HG02642 (cell line): ENCODE measurements around the gene STK32A.
"Not testable (repeated sequence)": the region's sequence is repeated elsewhere in the genome, so short reads cannot be mapped to it uniquely, and the experiment has no call there.

ENCODE experiments used
- ATAC-seq: cut with Tn5 transposase; IDR thresholded peaks from one replicate; pipeline ENCODE4 v1.9.1; 2021; ENCODE audit warnings: mild to moderate bottlenecking; ENCODE audit not compliant: unreplicated experiment, poor library complexity

STK32A gene

DNA sequence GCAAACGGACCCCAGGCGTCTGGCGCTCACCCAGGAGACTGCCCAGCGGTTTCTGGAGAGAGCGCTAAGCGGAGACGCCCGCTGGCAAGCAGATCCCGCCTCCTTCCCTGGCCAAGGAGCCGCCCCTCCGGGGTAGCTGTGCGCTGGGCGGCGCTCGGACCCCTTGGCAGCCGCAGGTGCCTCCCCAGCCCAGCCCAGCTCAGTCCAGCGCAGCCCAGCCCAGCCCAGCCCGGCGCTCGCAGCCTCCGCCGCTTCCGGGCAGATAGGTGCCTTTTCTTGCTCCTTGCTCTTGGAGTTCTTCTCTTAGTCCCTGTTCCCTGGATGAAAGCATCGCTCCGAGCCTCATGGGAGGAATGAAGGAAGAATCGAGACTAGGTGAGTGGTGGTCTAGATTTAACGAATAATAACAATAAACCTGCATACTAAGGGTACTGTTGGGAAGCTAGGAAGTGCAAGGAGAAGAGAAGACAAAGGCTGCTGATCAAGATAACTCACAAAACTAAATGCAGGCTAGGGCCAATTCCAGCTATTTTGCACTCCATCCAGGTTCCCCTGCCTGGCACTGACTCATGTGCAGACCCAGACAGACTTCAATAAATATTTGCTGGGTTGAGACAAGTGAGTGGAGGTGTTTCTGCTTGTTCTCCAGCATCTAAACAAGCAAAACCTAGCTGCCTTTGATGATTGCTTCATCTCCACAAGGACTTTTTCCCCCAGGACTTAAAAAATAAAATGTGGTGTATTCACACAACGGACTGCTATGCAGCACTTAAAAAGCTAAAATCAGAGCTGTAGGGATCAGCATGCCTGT is at the start of gene STK32A:
TSS of gene STK32A (plus strand) at position 202 of the 811 bp plus-strand sequence. CDS start 4,609 bp downstream, outside the sequence.
- no peak for ATAC-seq

DNA sequence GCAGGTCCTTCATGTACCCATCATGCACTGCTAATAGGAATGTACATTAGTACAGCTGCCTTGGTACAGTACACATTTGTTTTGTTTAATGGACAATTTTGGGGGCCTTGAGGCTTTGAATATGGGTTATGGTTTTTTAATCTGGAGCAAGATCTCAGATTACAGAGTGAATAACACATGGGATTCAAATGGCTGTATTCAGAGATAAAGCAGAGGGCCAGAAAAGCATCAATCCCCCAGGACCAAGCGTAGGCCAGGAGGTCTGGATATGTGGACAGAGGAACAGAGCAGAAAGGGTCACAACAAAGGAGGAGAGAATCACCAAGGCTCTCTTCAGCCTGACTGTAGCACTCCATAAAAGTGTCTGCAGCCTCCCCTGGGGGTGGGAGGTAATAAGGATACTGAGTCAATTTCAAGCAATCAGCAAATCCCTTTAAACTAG is 47.7 kb upstream of the STK32A start:
- ATAC-seq: no peak

DNA sequence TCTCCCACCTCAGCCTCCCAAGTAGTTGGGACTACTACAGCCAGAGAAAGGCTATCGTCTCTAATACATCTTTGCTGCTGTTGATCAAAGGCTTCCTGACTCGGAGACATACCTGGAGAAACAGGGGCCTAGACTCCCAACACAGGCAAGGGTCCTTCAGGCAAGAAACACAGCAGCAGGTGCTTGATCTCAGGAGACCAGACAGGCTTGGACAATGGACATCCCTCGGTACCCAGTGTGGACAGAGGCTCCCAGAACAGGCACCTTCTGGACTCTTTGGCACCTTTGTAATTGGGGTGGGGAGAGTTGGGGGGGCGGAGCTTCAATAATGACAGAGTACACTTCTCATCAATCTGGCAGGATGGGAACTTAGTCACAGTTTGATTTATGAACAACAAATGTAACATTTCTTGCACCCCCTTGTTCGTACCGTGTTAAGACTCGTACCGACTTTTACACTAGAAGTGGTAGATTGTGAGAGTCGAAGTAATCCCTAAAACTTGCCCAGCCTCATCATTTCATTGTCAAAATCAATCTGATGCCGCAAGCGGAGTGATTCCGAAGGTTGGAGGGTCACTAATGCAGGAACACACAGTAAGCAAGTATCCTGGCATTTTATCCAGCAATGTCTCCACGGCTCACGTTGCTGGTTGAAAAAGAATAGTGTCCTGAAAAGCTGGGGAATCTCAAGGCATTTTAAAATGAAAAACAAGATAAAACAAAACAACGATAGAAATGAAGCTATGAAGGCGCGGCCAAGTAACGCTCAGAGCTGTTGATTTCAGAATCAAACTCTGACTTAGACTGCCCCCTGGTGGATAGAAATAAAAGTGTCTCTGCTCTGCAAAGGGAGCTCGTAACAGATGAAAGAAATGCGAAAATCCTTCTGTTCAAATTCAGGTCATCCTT is 46.4 kb upstream of the STK32A start:
- peak; percentile 84 for ATAC-seq

DNA sequence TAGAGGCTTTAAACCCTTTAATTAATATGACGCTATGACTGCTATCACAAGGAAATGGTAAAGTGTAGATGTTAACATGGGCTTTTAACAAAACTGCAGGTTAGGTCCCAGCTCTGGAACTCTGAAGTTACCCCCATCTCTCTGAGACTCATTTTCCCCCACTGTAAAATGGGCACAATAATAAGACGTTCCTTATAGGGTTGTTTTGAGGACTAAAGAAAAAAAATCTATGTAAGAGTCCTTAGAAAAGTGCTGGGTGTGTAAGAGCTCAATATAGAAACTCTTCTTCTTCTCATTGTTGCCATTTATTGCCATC is 45.8 kb upstream of the STK32A start:
- no peak for ATAC-seq

DNA sequence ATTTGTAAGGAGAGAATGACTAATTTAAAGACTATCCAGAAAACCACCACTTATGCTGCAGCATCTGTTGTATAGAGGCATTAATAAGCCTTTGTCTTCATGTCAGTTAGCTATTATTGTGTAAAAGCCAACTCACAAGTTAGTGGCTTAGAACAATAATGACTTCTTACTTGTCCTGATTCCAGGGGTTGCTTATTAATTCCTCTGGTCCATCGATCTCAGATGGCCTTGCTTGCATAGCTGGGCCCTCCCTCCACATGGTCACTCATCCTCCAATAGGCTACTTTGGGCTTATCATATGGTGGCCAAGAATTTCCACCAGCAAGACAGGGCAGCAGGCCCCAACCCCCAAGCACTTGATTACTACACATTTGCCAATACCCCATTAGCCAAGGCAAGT is 44.5 kb upstream of the STK32A start:
- ATAC-seq: no peak

DNA sequence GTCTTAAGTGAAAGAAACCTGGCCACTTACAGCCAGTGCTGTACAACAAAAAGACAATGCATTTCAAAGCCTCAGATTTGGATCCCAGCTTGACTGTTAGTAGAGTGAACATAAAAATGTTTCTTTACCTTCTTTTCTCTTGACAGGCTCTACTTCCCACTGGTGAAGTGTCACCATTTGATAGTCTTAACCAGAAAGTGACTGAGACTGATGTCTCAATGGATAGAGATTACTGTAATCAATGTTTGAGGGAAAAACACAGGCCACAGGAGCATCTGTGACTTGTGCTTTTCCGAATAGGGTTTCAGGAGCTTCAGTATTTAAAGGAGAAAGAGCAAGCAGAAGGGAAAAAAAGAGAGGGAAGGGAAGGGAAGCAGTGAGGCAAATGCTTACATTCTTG is 41.7 kb upstream of the STK32A start:
- ATAC-seq: no peak

DNA sequence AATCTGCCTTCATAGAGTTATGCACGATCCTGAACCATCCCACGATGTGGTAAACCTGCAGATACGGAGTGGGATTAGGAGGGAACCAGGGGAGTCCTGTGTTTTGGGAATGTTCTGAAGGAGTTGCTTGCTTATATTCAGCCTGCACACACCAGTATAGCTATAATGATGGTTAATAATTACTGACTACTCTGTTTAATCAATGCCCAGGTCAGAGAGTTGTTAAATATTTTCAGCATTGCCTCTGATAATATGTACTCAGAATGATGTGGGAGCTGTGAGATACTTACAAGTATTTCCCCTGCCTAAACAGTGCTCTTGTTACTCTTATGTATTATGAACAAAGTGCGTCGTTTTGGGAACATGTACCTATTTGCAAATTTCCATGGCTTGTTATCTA is 34.8 kb upstream of the STK32A start:
- ATAC-seq: no peak

DNA sequence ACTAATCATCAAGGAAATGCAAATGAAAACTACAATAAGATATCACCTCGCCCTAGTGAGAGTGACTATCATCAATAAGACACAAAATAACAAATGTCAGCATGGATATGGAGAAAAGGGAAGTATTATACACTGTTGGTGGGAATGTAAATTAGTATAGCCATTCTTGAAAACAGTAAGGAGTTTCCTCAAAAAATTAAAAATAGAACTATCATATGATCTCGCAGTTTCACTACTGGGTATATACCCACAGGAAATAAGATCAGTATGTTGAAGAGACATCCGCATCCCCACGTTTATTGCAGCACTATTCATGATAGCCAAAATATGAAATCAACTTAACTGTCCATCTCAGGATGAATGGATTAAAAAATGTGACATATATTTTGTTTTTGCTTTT is 31.6 kb upstream of the STK32A start:
- no peak for ATAC-seq

DNA sequence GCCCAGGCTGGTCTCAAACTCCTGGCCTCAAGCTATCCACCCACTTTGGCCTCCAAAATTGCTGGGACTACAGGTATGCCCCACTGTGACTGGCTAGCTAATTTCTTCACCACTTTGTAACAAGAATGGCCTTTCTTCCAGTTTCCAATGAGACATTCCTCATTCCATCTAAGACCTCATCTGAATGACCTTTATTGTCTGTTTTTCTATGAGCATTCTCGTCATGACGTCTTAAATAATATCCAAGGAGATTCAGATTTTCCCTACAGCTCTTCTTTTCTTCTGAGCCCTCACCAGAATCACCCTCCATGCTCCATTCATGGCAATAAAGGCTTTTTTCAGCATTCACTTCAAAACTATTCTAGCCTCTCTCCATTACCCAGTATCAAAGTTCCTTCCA is 30.2 kb upstream of the STK32A start:
- ATAC-seq: no peak

DNA sequence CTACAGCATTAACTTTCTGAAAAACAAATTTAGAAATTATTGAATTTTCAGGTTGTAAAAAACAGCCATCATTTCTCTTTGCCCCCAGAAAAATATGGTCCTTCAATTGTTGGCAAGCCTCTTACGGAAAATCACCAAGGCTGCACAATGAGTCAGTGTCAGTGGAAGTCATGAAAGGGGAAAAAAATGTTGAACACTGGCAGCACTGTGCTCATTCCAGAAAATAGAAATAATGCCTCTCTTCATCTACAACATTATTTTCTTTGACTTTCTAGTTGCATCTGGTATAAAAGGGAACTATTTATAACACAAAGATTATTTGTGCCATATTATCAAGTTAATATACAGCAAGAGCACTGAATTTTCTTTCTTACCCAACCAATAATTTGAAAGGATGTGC is 26.7 kb upstream of the STK32A start:
- no peak for ATAC-seq

DNA sequence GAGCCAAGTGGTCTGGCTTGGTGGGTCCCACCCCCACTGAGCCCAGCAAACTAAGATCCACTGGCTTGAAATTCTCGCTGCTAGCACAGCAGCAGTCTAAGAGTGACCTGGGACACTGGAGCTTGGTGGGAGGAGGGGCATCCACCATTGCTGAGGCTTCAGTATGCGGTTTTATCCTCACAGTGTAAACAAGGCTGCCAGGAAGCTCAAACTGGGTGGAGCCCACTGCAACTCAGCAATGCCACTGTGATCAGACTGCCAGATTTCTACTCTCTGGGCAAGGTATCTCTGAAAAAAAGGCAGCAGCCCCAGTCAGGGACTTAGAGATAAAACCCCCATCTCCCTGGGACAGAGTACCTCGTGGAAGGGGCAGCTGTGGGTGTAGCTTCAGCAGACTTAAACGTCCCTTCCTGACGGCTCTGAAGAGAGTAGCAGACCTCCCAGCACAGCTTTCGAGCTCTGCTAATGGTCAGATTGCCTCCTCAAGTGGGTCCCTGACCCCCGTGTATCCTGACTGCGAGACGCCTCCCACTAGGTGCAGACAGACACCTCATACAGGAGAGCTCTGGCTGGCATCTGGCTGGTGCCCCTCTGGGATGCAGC is 18.2 kb upstream of the STK32A start:
- no peak for ATAC-seq

DNA sequence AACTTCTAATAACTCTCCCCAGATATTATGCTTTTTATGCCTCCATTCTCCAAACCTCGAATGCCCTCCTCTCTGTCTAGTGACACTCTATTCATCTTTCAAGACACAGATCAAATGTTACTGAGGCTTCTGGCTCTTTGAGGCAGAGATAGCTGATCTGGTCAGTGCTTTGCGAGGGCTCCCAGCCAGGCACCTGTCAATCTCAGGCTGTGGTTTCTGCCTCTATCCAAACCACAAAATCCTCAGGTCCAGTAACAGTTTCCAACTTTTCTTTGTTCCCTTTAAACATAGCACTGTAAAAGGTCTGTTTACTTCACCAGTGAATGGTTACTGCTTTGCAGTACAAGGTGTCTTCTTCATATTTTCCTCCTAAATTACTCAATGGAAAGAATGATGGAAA is 11.5 kb upstream of the STK32A start:
- ATAC-seq: no peak

DNA sequence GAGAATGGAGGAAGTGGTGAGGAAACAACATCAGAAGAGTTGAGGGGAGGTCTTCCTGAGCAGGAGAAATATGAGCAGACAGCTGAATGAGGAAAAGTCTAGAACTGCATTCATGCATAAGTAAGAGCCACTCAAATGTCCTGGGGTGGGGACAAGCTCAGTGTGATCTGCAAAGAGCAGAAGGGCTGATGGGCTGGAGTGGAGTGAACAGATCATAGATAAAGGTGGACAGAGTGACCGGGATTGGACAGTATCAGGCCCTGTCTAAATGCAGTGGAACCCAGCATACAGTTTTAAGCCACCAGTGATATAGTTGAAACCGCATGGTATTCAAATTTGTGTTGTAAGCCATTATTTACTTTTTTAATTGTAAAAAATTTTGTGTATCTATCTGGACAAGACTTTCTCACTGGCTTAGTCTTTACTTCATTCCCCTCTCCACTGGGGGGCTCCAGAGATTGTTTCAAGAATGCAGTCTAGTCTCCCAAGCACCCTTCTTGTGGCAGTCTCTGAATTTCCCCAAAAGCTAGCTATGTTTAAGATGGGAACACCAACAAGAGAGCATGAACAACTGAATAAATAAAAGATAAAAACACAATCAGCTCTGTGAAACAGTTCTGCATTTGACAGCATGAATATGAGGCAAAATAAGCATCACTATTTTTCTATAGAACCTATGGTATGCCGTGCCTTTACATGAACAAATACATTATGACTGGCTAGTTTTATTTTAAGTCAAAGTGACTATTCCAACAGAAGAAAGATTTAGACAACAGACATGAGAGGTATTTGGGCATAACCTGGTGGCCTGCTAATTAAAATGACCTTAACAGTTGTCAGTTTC is 10.7 kb upstream of the STK32A start:
- no peak for ATAC-seq

DNA sequence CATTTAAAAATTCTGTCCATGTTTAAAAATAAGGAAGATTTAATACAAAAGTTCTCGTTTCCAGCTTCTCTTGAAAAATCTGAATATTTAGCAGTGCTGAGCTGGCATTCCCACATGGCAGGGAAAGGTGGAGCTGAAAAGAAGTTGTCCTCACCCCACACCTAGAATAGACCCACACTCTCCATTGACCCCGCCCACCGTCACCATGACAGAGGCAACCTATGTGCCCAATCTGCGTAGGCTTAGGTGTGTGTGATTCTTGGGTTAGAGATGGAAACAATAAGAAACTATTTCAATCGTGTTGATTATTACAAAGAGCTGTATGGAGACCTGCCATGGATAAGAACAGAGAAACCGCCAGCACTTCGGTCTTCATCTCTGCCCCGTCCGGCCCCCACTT is 8.9 kb upstream of the STK32A start:
- ATAC-seq: no peak

DNA sequence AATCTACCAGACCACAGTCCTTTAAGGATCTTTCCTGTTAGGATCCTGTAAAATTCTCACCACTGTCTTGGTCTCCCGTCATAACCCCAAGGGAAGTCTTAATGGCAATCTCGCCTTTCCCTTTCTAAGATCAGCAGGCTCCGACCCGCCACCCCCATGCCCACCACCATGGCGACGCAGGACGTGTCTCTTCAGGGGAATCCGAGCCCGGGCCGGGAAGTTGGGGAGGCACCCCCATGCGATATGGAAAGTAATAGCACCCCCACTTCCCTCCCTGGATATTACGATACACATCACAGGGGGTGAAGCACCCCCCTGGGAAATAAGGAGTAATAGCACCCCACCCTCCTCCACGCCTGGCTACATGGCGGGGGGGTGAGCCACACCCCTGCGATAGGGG is 8.3 kb upstream of the STK32A start:
- no peak for ATAC-seq

DNA sequence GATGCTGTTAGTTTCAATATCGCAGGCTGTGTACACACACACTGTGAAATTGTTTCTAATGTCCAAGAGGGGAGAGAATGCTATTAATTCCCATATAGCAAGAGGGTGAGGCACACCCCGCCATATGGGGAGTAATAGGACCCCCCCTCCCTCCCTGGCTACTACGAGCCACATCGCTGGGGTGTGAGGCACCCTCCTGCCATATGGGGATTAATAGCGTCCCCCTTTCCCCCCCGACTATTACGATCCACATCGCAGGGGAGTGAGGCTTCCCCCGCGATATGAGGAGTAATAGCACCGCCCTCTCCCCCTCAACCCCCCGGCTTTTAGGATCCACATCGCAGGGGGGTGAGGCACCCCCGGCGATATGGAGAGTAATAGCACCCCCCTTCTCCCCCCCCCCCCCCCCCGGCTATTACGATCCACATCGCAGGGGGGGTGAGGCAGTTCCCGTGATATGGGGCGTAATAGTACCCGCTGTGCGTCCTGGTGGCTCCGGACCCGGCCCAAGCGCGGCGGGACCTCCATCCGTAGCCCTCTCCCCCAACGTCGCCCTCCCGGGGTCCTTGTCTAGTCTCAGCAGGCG is 494 bp upstream of the STK32A start:
- no peak for ATAC-seq

DNA sequence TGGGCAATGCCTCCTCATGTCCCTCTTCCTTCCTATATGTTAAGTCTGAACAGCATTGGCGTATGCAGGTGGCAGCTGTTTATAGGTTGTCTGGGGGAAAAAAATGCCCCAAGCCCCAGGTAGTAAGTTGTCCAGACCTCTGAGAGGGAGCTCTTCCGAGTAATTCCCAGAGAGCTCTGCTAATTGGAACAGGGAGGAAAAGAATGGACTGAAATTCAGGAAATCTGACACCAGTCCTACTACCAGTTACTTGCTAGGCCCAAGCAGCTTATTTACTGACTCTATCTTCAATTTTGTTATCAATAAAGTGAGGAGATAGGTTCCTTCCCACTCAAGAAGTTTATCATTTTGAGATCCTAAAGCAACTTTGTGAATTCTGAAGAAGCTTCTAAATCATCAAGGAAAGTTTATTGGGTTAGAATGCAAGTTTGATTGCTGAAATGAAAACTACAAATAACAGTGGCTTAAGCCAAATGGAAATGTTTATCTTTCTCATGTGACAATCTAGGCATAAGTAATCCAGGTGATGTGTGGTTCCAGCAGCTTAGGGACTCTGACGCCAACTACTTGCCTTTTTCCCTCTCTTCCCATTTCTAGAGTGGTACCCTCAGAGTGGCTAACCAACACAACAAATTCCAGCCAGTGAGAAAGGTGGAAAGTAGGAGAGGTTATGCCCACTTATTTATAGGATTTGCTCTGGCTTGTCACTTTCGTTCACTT is 5.6 kb downstream of the STK32A start:
- no peak for ATAC-seq

DNA sequence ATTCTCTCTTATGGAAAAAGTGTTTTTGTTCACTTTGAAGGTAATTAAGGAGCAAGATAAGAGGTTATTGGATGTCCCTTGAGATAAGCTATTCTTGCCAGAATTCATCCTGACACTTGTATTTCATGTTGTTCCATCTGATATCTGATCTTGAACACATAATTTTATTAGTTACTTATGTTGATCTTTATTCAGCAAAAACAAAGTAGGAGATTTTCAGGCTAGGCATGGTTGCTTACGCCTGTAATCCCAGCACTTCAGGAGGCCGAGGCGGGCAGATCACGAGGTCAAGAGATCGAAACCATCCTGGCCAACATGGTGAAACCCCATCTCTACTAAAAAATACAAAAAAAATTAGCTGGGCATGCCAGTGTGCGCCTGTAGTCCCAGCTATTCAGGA is 8.4 kb downstream of the STK32A start:
- ATAC-seq: not testable (repeated sequence)
